Transverse colon (tissue), 4 donors: ENCODE results near the gene ADCY2.

Source experiments
- EP300 ChIP-seq: sonication (generic); formaldehyde crosslinking; IDR thresholded peaks from one replicate; pipeline ENCODE4 v1.6.1; 2017; ENCODE audit warnings: antibody characterized with exemption, low read depth
- POLR2A ChIP-seq: fragments of 450-650 bp; IDR thresholded peaks from one replicate; pipeline ENCODE4 v1.6.1; 2016; ENCODE audit warnings: antibody characterized with exemption, mild to moderate bottlenecking, moderate library complexity
- POLR2AphosphoS5 ChIP-seq, 3 donors: sonication (generic); formaldehyde crosslinking; IDR thresholded peaks; one replicate each; pipeline ENCODE4 v1.6.1; 2016; ENCODE audit warnings: antibody characterized with exemption in 3 of 3
- TF ChIP-seq, protein P1 (sequence below), 5 experiments: fragments of 200-600 bp in 3 of 5; fragments of 450-650 bp in 2 of 5; sonication (generic) in 3 of 5; IDR thresholded peaks; 1 replicate in 2 of 5; 2 replicates in 3 of 5; pipeline ENCODE4 v1.5.1; 2016 to 2017; ENCODE audit warnings: antibody characterized with exemption in 5 of 5, inconsistent platforms in 3 of 5, mild to moderate bottlenecking in 2 of 5, moderate library complexity in 1 of 5

DNA sequence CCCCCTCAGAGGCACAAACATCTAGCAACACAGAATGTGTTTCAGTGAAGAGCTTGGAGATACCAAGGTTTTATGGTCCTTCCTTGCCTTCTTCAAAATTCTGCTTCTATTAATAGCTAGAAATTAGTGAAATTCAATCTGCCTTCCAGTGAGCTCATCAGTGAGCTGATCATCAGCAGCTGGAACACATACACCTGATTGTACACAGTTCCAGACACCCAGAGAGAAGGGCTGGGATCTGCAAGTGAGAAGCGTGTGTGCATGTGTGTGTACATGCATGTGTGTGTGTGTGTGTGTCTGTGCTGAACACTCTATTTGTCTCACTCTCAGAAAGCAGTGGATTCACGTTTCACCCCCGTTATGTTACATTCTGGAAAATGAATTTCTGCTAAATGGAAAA, 426.5 kb downstream of the ADCY2 start:
- no peak for TF ChIP-seq POLR2A
- TF ChIP-seq, protein P1, sequence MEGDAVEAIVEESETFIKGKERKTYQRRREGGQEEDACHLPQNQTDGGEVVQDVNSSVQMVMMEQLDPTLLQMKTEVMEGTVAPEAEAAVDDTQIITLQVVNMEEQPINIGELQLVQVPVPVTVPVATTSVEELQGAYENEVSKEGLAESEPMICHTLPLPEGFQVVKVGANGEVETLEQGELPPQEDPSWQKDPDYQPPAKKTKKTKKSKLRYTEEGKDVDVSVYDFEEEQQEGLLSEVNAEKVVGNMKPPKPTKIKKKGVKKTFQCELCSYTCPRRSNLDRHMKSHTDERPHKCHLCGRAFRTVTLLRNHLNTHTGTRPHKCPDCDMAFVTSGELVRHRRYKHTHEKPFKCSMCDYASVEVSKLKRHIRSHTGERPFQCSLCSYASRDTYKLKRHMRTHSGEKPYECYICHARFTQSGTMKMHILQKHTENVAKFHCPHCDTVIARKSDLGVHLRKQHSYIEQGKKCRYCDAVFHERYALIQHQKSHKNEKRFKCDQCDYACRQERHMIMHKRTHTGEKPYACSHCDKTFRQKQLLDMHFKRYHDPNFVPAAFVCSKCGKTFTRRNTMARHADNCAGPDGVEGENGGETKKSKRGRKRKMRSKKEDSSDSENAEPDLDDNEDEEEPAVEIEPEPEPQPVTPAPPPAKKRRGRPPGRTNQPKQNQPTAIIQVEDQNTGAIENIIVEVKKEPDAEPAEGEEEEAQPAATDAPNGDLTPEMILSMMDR (IDR thresholded peaks at IDR 0.05) = no peak
- no peak for TF ChIP-seq EP300
- no peak for TF ChIP-seq POLR2AphosphoS5 (IDR thresholded peaks at IDR 0.05)
